ENCODE results near the gene CAPN12.

CAPN12 gene

GRCh38 chr19:38737281-38737865 is 6.9 kb downstream of the CAPN12 start:
- FAIRE-seq = no peak

GRCh38 chr19:38736413-38737280 is 7.6 kb downstream of the CAPN12 start:
- no peak for FAIRE-seq

- no peak for FAIRE-seq
These were observed 8.2 kb downstream of the CAPN12 start for GRCh38 chr19:38736036-38736412.

- no peak for FAIRE-seq
These were observed 9.0 kb downstream of the CAPN12 start for GRCh38 chr19:38735257-38735686.

GRCh38 chr19:38734426-38735256 is 9.6 kb downstream of the CAPN12 start:
- FAIRE-seq = no peak

DNA sequence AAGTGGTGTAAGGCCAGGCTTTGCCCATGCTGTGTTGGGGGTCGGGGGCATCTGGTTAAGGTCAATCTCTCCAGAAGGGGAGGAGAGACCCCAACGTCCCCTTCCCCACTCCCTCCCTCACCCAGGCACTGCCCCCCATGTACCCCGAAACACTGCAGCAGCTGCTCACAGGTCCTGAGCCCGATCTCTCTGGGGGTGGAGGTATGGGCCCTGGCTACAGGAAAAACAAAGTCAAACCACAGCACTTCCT is 10.2 kb downstream of the CAPN12 start:
- no peak for FAIRE-seq

DNA sequence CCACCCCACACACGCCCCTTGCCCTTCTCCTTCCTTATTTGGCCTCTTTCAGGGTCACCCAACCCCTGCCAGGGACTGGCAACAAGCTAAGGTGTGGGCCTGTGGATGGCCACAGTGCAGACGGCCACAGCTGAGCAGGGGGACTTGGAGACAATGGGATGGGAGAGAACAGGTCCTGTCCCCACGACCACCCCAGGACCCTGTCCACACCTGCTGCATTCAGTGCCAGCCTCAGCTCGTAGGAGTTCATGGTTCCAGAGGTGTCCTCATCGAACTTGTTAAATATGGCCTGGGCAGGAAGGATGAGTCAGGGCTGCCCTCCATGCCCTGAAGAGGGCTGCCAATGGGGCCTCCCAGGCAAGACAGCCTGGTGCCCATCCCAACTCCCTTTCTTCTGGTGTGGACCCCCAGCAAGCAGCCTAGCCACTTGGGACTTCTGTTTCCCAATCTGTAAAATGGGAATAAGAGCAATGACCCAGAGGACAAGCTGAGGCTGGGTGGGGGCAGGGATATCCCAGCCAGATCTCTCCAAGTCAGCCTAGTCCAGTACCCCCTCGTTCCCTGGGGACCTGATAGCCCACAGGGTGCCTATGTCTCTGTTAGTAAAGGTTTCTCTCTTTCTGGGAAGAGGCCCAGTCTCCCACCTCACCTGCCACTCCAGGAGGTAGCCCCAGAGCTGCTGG is 10.6 kb downstream of the CAPN12 start:
- FAIRE-seq = no peak

DNA sequence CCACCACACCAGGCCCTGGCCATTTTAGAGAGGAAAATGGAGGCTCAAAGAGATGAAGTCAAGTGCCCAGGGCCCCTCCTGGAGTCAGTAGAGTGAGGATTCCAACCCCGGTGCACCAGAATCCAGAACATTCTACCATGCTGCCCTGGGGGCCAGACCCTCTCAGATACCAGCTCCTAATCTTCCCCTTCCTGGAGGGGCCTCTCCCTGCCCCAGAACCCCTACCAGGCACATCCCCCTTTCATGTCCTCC is 11.1 kb downstream of the CAPN12 start:
- no peak for FAIRE-seq

DNA sequence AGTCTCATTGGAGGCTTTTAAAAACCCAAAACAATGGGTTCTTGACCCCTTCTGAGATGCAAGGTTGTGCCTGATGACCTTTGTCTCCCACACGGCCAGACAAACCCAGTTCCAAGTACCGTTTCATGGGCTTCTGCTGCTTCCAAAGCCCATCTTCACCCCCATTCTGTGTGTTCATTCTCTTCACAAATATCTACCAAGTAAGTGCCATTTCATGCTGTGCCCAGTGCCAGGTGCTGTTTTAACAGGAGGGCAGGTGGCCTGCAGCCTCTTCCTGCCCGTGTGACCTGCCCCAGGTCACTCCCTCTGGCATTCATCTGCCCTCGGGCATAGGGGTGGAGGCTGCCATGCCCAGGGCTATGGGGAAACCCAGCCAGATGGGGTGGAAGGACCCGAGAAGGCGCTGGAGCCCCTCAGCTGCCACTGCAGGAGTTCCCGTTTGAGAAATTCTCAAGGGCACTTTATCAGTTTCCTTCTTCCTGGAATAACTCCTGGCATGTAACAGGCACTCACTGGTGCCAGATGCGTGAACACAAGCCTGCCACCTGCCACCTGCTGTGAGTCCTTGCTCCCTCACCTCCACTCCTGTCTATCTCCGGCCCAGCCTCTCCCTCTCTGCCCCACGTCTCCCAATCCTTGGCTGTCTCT is 12.5 kb downstream of the CAPN12 start:
- no peak for FAIRE-seq

GRCh38 chr19:38730731-38731589 is 13.3 kb downstream of the CAPN12 start:
- no peak for FAIRE-seq

- FAIRE-seq = no peak
These were observed 13.9 kb downstream of the CAPN12 start for GRCh38 chr19:38730470-38730730.

GRCh38 chr19:38729653-38730469 is 14.4 kb downstream of the CAPN12 start:
- peak; percentile 55 for FAIRE-seq

- FAIRE-seq = no peak
These were observed 15.3 kb downstream of the CAPN12 start for GRCh38 chr19:38728752-38729541.

DNA sequence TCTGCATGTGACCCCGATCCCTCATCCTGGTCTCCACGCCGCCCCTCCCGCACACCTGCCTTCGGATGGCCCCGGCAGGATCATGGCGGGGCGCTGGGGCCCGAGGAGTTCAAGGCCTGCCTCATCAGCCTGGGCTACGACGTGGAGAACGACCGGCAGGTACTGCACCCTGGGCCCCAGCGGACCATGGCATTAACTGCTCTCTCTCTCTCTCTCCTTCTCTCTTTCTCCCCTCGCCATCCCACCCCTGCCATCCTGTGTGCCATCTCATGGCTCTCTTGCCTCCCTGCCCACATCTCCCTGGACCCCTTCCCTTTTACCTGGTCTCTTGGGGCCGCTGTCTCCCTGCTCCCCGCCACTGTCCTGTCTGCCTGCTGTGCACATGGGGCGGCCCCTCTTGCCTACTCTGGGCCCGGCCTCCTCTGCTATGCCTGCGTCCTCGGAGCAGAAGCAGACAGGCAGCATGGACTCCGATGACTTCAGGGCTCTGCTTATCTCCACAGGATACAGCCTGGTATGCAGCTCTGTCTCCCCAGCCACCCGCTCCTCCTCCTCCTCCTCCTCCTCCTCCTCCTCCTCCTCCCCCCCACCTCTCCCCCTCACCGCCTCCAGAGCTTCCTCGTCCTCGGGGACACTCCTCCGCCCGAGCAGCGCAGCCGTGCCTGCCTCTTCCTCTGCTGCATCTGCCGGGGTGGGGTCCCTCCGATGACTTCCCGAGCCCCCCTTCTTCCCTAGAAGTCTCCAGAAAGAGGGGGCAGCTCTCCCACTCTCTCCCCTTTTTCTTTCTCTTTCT is 16.2 kb downstream of the CAPN12 start:
- no peak for FAIRE-seq

DNA sequence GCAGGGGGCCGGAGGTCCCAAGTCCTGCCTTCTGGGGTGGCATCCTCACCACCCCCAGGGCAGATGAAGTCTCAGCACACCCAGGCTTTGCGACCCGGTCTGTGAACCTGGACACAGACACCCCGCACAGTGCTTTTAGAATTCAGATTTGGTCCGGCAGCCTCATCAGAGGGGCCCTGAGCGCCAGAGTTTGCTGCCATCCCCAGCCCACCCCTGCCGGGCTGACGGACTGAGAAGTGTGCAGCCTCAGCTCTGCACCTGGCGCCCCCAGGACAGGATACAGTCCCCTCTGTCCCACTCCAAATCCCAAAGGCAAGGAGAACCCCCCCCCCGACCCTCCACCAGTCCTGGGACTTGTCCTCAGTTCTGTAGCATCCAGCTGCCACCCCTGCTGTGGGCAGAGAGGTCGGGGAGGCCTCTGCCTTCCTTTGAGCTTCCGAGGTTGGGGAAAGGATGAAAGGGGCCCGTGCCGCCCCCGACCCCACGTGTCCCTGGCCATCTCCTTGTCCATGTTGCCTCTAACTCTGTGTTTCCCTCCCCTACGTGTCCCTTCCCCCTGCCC is 16.9 kb downstream of the CAPN12 start:
- FAIRE-seq = no peak

- no peak for FAIRE-seq
These were observed 17.4 kb downstream of the CAPN12 start for GRCh38 chr19:38726761-38727301.

- FAIRE-seq = no peak
These were observed 18.0 kb downstream of the CAPN12 start for GRCh38 chr19:38726284-38726673.

GRCh38 chr19:38725469-38726283 is 18.6 kb downstream of the CAPN12 start:
- FAIRE-seq = no peak

All from A204.1 (cell line).